Transverse colon (tissue), 4 donors: Measurements from ENCODE around the gene NFIA.

ENCODE experiments used
- POLR2A ChIP-seq: fragments of 450-650 bp; IDR thresholded peaks from one replicate; pipeline ENCODE4 v1.6.1; 2016; ENCODE audit warnings: antibody characterized with exemption, mild to moderate bottlenecking, moderate library complexity
- POLR2AphosphoS5 ChIP-seq, 3 donors: sonication (generic); formaldehyde crosslinking; IDR thresholded peaks; one replicate each; pipeline ENCODE4 v1.6.1; 2016; ENCODE audit warnings: antibody characterized with exemption in 3 of 3
- TF ChIP-seq, protein P1 (sequence below), 5 experiments: fragments of 200-600 bp in 3 of 5; fragments of 450-650 bp in 2 of 5; sonication (generic) in 3 of 5; IDR thresholded peaks; 1 replicate in 2 of 5; 2 replicates in 3 of 5; pipeline ENCODE4 v1.5.1; 2016 to 2017; ENCODE audit warnings: antibody characterized with exemption in 5 of 5, inconsistent platforms in 3 of 5, mild to moderate bottlenecking in 2 of 5, moderate library complexity in 1 of 5

GRCh38 chr1:61142726-61143500 is 60.6 kb downstream of the NFIA start:
- TF ChIP-seq POLR2A (no peak), POLR2AphosphoS5 (IDR thresholded peaks at IDR 0.05) (no peak)
- TF ChIP-seq, protein P1, sequence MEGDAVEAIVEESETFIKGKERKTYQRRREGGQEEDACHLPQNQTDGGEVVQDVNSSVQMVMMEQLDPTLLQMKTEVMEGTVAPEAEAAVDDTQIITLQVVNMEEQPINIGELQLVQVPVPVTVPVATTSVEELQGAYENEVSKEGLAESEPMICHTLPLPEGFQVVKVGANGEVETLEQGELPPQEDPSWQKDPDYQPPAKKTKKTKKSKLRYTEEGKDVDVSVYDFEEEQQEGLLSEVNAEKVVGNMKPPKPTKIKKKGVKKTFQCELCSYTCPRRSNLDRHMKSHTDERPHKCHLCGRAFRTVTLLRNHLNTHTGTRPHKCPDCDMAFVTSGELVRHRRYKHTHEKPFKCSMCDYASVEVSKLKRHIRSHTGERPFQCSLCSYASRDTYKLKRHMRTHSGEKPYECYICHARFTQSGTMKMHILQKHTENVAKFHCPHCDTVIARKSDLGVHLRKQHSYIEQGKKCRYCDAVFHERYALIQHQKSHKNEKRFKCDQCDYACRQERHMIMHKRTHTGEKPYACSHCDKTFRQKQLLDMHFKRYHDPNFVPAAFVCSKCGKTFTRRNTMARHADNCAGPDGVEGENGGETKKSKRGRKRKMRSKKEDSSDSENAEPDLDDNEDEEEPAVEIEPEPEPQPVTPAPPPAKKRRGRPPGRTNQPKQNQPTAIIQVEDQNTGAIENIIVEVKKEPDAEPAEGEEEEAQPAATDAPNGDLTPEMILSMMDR (IDR thresholded peaks at IDR 0.05): no peak
